ENCODE measurements around the gene BARHL1.

Gene BARHL1

DNA sequence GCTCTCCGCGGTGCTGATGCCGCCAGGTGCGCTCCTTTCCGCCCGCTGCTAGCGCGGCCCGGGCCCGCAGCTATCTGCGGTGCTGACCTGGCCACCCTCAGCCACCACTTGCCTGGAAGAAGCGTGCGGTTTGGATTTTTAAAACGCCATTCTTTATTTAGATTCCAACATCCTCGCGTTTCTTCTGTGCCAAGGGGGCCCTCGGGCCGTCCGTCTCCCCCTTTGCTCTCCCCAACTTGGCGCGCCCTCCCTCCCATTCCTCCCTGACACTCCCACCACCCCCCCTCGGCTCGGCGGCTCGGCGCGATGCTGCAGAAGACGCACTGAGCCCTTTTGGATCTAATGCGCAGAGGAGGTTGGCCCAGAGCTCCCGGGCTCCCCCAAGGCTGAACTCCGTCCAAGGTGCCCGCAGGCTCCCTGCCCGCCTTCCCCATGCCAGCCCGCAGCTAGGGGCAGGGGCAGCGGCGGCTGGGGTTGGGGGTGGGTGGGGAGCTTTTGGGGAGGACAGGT lies at the start of gene BARHL1:
Gene BARHL1, plus strand, starts transcription at position 331 of the 510 bp plus-strand sequence. CDS start 192 bp downstream, outside the sequence.
- DNase-seq: no peak

DNA sequence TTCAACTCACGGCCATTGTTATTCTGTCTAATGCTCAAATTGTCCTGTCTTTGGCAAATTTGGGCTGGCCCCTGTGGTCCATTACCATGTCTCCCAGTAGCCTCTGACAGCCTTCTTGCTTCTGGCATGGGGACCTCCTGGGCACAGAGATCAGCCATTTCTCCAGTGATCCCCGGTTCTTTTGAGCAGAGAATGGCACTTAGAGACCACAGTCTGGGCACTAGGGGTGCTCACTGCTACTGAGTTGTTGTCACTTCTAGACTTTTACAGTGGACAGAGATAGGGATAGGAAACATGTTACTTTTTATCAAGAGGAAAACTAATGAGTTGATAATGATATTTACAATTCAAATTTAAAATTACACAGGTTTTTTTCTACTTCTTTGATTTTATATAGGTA lies 47.6 kb upstream of the BARHL1 start:
- no peak for DNase-seq

DNA sequence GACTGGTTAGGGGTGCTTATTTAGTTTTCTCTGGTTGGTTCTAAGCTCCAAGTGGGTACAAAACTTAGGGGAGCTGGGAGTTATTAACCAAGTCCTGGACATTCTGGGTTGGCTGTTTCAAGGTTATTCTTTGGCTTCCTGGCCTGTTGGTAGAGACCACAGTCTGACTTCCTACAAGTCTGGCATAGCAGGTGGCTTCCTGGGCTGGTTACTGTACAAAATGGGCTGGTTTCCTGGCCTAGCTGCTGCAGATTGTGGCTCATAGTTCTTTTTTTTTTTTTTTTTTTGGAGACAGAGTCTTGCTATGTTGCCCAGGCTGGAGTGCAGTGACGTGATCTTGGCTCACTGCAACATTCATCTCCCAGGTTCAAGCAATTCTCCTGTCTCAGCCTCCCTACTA lies 46.3 kb upstream of the BARHL1 start:
- DNase-seq: no peak

DNA sequence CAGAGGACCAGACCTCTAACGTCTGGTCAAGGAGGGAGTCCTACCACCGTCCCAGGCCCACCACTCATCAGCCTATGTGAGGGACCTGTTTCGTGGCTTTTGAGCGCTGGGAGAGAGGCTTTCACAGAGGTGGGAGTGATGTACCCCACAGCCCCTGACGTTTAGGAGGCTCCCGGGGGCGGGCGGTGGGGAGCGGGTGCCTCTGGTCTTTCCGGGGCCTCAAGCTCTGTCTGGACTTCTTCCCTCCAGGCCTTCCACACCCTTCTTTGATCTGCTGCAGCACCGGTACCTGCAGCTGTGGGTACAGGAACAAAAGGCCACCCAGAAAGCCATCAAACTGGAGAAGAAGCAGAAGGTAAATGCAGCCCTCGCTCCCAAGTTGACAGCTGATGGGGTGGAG lies 45.1 kb upstream of the BARHL1 start:
- no peak for DNase-seq

DNA sequence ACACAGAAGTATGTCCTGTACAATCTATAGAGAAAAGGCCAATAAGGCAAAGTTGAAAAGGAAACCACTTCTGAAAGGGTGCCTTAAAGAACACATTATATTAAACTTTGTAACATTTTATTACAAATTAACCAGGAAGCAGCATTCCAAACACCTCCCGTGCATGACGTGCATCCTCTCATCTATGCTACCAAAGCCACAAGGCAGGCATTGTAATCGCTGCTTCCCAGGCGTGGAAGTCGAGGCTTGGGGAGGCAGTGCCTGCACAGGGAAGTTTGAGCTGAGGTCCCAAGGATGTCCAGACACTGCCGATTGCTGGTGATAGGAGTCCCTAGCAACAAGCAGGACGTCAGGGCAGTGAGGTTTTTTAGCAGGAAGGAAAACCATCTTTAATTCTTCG lies 44.3 kb upstream of the BARHL1 start:
- no peak for DNase-seq

DNA sequence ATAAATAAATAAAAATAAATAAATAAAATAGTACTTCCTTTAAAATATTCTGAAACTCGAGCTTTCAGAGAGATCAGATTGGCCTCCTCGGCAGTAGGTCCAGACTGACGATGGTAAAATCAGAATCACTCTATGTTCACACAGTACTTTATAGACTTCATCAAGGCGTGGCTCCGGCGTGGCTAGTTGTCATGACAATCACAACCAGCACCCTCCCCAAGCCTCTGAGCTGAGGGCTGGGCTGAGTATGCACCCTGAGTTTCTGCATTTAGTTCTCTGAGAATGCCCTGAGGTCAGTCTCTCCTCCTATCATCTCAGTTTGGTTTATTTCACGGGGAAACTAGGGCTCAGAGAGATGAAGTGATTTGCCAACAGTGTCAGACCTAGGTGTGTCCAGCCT lies 43.3 kb upstream of the BARHL1 start:
- no peak for DNase-seq

DNA sequence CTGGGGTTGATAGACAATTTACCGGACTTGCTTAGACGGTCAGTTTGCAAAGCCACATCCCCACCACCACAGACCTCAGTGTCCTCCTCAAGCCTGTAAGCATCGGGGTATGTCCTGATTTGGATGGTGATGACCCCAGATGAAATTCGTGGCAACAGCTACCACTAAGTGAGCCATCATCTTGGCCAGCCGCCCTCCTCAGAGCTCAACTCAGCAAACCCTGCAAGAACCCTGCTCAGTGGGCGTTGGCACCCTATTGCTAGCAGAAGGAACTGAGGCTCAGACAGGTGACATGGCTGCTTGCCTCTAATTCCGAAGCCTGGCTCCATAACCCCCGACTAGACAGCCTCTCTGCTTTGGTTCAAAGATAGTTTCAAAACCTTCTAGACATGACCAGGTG lies 41.4 kb upstream of the BARHL1 start:
- no peak for DNase-seq

DNA sequence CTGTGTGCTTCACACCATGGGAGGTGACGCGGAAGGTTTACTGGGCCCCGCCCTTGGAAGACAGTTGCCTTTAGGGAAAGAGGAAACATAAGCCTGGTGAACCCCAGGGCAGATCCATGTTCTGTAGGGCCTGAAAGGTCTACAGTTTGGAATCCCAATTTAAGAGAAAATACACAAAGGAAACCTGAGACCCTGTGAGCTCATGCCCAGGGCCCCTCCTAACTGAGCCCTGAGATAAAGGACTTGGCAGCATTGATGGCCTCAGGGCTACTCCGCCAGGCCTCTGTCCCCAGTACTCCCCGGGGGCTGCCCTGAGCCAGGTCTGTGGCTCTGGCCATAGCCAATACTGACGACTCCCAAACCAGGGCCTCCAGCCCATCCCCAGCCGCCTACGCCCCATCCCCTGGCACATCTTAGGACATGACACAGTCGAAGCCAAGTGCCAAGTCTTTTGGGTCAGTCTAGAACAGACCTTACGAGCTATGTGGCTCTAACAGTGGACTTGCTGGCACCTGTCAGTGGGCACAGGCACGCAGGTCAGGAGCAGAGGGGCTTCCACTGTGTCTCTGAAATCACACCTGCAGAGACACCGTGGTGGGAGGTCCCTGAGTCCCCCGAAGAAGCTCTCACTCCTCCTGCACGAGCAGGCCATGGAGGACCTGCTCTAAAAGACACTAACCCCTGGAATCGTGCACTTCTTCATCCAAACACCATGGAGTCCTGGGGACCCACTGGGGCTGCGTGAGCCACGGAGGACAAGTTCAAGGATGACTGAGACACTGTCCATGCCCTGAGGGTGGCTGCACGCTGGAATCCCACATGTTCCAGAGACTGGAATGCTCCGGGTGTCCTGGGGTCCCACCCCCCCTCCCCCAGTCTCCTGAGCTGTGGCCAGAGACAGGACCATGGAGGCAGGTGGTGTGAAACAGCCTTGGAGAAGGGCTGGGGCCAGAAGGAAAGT lies 40.3 kb upstream of the BARHL1 start:
- no peak for DNase-seq

DNA sequence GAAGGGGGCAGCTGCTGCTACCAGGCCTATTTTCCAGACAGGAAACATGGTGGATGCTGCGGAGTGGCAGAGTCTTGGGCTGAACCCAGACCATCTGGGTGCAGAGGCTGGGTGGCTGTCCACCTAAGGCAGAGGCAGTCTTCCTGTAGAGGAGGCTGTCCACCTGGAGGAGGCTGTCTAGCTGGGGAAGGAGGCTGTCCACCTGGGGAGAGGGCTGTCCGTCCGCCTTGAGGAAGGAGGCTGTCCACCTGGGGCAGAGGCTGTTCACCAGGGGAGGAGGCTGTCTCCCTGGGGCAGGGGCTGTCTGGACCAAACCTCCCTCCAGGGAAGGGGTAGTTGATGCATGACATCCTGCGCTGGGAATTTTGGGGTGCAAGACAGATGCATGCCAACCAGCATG lies 39.2 kb upstream of the BARHL1 start:
- DNase-seq: no peak

DNA sequence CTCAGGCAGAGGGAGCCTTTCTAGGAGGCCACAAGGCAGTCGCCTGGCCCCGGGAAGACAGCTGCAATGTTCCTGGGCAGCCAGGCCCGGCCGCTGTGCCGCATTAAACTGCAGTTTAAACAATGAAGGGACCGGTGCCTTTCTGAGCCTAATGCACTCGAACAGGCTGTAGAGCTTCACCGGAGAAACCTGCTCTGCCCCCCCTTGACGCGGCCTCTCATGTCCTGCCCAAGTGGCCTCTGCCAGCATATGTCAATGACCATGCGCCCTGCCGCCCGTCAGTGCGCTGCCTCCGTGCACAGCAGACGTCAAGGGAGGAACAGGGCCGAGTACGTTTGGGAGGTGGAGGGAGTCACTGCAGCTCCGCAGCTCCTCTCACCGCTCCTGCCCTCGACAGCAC lies 38.4 kb upstream of the BARHL1 start:
- no peak for DNase-seq

DNA sequence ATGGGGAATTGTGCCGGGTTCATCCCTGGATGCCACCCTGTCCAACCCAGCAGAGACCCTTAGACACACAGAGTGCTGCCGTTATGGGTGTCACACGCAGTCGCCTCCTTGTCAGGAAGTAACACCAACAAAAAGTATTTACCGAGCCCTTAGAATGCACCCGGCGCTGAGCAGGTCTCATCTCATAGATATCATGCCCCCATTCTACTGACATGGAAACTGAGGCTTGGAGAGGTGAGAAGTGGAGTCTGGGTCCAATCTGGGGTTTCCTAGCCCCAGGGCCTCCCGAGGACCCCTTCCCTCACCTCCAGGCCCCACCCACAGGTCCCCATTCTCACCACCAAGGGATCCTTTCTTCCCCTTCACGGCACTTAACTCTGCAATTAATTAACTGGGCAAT lies 36.8 kb upstream of the BARHL1 start:
- DNase-seq: no peak

DNA sequence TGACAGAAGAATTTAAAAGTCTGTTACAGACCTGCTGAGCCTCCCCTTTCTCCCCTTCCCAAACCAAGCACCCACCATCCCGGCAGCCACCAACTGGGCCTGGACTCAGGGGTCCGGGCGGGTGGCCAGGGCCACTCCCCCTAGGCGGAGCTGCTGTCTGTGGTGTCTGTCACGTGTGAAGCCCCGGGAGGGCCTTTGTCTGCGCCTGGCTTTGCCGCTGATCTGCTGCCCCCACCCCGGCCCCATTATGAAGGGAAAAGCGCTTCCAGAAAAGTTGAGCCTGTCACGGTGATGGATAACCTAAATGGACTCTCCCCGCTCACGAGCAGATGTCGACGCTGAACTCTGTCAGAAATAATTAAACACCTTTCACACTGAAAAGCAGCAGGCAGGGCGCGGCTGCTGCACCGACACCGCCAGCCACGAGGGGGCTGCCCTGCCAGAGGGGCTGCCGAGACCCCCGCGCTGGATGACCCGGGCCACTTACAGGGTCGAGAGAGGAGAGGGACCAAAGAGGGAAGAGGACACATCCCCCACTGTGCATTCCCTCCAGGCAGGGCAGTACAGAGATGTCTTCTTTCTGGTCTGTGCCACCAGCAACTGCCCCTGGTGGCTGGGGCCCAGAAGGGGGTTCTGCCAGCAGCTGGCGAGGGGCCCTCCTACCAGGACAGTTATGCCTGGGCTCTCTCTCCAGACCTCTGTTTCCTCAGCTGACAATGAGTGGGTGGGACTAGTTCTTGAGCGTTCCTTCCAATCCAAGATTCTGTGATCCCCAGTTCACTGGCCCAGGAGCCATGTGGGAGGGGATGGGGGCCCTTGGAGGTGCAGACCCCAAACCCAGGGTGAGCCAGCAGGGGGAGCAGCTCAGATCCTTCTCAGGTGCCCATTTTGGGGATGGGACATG lies 36.0 kb upstream of the BARHL1 start:
- DNase-seq: no peak

DNA sequence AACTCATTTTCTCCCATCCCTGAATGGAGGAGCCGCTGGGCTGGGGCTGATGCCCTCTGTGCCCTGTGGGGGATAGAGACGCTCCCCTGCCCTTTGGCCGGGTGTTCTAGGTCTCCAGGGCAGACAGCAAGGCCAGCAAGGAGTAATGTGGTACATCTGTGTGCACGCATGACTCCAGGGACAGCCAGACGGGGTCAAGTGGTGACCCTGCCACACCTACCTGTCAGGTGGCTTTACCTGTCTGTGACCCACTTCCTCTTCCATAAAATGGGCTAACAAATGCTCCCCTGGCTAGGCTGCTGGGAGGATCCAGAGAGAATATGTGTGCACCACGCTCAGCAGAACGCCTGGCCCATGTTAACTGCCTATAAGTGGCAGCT lies 35.4 kb upstream of the BARHL1 start:
- DNase-seq: no peak

DNA sequence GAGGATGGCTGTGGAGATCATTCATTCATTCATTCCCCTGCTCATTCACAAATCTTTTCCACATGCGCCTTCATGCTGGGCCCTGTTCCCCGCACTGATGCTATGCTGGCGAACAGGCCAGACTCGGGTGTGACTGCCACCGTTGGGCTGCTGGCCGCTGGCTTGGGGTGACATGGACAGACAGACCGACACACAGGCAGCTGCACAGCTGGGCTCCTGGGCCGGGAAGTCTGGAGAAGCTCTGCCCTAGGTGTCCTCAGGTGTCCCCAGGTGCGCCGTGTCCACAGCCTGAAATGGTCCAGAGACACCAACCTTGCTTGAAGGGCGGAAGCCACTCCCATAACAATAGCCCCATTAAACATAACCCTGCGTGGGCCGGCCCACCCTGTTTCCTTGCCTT lies 35.0 kb upstream of the BARHL1 start:
- DNase-seq: no peak

DNA sequence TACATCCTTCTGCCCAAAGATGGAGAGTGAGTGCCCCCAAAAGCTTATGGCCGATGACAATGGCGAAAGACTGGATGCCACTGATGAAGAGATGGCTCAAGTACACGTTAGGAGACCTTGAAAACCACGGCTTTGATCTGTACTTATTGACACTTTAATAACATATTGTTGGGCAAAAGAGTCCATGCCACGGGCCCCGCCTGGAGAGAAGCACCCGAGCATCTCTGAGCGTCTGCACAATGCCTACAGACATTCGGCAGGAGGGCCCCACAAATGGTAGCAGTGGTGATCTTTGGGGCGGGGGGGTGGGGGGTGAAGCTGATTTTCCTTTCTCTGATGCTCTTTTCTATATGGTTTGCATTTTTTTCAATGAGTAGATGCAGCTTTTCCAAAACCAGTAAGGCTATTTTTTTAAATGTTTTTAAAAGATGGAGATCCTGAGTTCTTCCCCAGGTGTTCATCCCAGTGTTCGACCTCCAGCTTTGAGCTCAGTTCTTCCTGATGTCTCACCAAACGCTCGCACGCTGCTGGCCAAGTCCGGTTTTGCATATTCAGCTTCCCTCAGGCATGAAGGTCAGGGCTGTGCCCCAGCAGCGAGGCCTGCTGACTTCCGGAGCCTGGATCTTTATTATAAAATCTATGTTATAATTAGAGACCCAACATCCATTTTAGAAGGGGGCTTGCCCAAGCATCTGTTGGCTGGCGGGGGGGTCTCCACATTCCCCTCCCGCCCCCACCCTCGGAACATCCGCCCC lies 34.3 kb upstream of the BARHL1 start:
- no peak for DNase-seq

DNA sequence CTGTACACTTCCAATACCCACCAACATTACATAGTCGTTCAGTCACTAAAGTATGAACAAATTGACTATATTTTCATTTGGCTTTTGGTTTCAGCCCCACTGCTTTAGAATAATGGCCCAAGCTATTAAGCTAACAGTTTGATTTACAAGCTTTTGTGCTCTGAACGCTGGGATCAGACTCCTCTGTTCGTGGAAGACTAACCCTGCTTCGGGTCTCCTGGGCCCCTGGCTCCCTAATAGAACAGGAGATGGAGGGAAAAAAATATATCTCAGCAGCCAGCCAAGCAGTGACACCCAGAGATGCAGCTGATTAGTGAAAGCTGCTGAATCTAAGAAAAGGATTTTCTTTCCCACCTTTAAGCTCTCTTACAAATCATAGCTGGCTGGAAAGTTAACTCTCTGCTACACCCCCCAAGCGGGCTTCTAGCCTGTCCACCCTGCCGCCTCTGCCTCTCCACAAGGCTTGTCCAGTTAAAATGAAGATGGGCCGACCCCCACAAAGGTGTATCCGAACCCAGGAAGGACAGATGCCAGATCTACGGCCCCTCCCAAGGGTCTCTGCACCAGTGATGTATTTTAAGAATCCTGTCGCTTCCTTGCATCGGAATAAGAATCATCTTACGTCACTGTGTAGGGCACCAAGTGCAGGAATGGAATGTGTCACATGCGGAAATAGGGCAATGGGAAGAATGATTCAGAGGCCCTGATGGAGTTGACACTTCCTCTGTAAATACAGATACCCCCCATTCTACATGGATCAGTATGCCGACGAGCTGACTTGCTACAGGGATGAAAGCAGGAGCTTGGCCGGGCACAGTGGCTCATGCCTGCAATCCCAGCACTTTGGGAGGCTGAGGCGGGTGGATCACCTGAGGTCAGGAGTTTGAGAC lies 33.4 kb upstream of the BARHL1 start:
- no peak for DNase-seq

DNA sequence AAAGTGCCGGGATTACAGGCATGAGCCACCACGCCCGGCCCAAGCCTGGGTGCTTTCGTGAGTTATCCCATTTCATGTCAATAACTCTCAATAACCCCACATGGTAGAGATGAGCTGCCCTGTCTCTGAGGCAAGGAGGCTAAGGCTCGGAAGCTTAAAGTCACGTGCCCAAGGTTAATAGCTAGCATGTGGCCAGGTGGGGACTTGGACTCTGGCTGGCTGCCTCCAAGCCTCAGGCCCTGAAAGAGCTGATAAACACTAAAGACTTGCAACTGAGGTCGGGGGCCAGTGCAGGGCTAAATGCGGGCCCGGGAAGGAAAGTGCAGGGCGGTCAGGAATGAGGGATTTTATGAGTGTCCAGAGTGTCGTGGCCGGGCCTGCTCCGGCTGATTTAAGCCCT lies 30.9 kb upstream of the BARHL1 start:
- DNase-seq: no peak

DNA sequence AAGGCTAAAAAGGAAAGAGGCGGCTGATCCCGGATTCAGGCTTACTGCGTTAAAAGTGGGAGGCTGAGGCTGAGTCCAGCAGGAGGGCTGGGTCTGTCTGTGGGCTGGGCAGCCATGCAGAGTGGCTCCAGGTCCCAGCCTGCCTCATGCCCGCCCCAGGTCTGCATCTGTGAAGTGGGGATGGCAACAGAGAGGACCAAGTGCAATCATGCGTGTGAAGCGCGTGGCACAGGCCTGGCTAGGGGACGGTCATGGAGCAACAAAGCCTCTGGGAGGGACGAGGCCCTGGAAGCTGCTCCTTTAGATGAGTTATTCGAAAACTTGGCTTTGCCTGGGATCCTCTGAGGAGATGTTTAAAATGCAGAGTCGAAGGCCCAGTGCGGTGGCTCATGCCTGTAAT lies 30.4 kb upstream of the BARHL1 start:
- DNase-seq: no peak

DNA sequence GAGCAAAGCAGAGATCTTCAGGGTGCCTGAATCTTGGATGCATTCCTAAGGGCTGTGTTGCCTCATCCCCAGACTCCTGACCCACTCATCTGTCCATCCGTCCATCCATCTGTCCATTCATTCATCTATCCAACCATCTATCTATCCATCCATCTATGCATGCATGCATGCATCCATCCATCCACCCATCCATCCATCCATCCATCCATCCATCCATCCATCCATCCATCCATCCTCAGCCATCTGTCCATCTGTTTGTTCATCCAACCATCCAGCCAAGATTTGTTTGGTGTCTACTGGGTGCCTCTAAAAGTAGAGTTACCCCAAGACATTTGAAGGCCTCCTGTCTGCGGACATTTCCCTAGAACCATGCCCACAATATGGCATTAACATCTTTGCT lies 27.7 kb upstream of the BARHL1 start:
- DNase-seq: no peak

DNA sequence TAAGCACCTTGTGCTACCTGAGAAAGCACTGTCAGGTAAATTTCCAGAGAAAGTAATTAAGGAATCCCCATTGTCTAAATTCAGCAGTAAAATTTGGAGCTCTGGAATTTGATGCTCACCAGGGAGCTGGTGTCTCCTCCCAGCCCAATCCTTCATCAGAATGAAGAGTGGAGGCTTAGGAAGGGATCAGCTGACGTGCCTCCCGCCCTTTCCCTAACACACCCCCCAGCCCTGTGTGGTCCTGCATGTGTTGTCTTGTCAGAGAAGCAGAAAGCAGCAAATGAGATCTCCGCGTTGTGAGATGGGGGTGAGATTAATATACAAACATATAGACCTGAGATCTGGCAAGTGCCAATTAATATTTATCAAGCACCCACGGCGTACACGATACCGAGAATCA lies 26.9 kb upstream of the BARHL1 start:
- DNase-seq: no peak

DNA sequence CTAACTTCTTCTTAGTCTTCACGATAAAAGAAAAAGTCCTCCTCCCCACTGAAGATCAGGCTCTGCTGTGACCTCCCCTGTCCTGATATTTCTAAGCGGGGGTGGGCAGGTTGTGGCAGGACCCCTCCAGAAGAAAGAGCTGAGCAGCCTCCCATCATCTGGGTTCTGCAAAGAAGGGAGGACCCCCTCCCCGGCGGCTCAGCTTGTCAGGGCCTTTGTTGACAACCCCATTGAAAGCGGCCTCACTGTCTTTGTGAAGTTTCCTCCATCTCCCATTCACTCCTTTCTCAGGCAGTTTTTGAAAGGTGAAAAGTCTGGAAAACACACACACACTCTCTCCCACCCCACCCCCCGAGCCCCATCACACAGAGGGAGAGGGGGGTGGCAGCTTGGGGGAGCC lies 26.2 kb upstream of the BARHL1 start:
- DNase-seq: no peak

DNA sequence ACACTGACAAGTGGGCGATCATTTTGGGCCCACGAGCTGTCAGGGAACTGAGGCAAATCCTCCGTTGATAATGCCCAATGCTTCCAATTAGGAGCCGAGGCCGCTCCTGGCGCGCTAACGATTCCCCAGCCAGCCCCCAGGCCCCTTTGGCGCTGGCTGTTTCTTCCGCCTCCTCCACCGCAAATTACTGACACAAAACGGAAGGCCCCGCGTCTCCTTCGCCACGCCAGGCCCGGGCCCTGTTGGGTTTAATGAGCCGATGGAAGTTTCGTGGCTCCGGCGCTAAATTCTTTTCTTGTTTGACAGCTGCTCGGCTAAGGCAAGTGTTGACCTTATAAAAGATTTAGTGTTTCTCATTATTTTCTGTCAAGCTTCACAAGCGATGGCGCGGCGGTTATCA lies 25.7 kb upstream of the BARHL1 start:
- no peak for DNase-seq

Data from NCI-H187 (cell line).